GM12801 (cell line): ENCODE measurements around the gene NT5C1A.

Experiments used
- TF ChIP-seq, protein P1 (sequence below): IDR thresholded peaks from one replicate; pipeline ENCODE4 v1.5.1; 2011; ENCODE audit warnings: control low read depth; ENCODE audit not compliant: insufficient read length; ENCODE audit errors: extremely low read depth

The NT5C1A gene

DNA sequence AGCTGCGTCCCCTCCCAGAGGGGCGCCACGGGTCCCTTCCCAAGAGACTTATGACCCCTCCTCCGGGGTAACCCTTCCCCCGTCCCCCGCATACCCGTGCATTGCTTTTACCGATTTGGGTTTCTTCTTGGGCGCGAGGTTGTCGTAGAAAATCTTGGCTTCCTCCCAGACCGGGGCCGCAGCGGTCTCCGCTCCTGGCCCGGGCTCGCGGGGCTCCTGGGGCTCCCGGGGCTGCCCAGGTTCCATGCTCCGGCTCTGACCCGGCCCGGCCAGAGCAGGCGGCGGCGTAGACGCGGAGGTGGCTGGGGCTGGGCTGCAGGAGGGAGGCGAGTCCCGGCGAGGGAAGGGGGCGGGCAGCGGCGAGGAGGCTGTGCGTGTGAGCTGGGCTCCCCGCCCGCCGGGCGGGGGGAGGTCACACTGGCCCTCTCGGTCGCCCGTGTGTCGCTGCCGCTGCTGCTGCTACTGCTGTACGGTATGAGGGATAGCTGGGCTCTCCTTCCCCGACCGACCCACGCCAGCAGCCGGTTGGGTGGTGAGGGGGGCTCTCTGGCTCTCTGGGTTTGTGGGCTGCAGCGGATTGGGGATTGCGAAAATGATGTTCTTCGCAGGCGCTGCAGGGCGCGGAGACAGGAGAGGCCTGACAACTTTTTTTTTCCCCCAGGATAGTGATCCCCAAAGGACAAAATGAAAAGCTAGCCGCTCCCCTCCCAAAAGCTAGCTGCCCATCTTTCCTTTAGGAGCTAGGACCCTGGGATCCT, at the start of gene NT5C1A:
Gene NT5C1A (minus strand): TSS at position 315 of the 758 bp plus-strand sequence. CDS start 69 bp downstream, at position 246.
- TF ChIP-seq, protein P1, sequence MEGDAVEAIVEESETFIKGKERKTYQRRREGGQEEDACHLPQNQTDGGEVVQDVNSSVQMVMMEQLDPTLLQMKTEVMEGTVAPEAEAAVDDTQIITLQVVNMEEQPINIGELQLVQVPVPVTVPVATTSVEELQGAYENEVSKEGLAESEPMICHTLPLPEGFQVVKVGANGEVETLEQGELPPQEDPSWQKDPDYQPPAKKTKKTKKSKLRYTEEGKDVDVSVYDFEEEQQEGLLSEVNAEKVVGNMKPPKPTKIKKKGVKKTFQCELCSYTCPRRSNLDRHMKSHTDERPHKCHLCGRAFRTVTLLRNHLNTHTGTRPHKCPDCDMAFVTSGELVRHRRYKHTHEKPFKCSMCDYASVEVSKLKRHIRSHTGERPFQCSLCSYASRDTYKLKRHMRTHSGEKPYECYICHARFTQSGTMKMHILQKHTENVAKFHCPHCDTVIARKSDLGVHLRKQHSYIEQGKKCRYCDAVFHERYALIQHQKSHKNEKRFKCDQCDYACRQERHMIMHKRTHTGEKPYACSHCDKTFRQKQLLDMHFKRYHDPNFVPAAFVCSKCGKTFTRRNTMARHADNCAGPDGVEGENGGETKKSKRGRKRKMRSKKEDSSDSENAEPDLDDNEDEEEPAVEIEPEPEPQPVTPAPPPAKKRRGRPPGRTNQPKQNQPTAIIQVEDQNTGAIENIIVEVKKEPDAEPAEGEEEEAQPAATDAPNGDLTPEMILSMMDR, result no peak

DNA sequence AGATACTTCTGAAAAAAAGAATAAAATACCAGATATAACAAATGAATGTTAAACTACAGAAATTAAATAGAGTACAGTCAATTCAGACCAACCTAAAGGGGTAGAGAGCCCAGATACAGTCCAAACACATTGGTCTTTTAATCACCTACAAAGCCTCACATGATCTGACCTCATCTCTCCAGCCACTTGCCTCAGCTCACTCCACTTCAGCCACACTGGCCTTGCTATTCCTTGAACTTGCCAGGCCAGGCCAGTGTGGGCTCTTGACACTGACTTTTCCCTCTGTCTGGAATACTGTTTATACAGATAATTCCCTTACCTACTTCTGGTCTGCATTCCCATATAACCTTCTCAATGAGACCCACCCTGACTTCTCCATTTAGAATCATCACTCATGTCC, 49.8 kb upstream of the NT5C1A start:
- TF ChIP-seq, protein P1, result no peak

DNA sequence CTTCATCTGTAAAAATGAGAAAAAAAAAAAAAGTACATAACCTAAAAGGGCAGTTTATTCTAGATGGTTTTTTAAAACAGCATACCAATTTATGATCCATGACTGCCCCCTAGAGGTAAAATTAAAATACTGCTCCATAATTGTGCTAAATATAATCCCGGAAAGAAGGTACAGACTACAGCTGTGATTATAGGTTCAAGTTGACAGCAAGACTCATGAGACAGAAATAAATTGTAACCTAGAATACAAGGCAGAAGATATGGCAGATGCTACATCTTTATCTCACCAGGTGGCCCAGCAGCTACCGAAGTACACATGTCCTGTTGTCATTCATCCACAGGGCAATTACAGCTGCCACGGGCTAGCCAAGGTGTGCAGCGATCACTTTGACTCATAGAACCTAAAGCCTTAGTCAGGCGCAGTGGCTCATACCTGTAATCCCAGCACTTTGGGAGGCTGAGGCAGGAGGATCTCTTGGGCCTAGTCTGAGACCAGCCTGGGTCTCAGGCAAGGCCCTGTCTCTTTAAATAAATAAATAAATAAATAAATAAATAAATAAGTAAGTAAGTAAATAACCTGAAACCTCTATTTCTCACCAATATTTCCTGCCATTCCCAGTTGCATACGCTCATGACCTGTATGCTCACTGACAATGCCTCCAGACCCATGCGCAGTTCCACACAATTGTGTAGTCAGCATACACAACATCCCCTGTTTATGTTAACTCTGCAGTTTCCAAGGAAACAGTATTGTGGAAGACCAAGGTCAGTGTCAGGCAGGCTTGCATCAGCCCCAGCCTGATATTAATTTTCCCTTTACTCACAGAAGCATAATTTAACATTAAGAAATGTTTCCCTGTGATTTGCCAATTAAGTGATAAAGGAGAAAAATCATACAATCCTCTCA, 48.4 kb upstream of the NT5C1A start:
- TF ChIP-seq, protein P1, result no peak

DNA sequence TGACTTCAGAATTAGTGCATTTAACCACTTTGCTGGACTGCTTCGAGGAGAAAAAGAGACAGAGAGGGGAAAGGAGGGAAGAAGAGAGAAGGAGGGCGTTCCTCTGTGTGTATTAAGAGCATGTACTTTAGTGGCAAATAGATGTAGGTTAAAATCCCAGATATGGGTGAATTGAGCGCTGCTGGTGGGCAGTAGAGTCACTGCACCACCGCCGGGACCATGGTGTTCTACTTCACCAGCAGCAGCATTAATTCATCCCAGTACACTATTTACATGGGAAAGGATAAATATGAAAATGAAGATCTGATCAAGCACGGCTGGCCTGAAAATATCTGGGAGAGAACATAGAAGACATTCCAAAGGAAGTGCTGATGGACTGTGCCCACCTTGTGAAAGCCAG, 45.9 kb upstream of the NT5C1A start:
- TF ChIP-seq, protein P1, result no peak

DNA sequence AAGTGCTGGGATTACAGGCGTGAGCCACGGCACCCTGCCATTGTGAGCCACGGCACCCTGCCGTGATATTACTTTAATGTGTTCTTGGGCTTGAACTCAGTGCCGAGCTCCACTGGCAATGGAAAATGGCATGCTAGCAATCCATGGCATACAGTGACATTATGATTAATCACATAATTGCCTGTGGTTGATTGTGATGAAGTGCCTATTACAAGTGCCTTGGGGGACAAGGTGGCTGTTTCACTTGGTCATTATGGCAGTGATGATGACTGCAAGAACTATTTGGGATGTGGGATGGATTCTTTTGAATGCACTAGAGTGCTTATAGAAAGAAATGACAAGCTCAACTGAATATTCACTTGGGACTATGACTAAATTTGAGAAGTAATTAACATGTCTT, 41.6 kb upstream of the NT5C1A start:
- TF ChIP-seq, protein P1, result no peak

DNA sequence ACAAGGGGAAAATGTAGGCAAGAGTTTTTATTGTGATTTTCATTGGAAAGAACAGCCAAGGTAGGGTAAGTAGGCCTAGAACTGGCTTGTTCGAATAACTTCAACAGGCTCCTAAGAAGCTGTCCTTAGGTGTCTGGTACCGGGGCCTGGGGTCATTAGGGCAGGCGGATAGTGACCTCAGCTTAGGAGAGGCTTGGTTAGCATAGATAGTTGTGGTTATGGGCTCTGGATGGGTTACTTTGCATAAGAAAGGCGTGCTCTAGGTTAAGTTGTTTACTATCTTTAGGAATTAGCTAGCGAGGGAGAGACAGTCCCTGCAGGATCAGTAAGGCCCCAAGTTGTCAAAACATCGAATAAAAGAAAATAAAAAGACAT, 40.0 kb upstream of the NT5C1A start:
- TF ChIP-seq, protein P1, result no peak
